Heart left ventricle (tissue), 16 donors: ENCODE results near the gene RITA1. TPM values are rescaled to one million over a fixed set of nuclear protein-coding genes. Genes with fewer than 3 reads are reported as not detected.

Experiments used
- ATAC-seq, 4 donors: fragments of 200-7000 bp; cut with Tn5 transposase; one replicate each; pipeline ENCODE4 v1.9.1; 2020 to 2022; ENCODE audit warnings: moderate library complexity in 4 of 4, mild to moderate bottlenecking in 3 of 4, moderate number of reproducible peaks in 1 of 4
- DNase-seq, 5 donors: peaks; one replicate each; pipeline ENCODE4 v3.0.0-alpha.2; 2020
- H3K27ac ChIP-seq, 12 donors: fragments of 200-600 bp; sonication (generic) in 4 of 12; one replicate each; pipeline versions ENCODE4 v1.5.0 to v1.8.0; 2016 to 2022; ENCODE audit warnings: mild to moderate bottlenecking in 2 of 12
- H3K27me3 ChIP-seq, 9 donors: fragments of 200-600 bp; sonication (generic) in 2 of 9; one replicate each; pipeline versions ENCODE4 v1.5.1 to v1.8.0; 2016 to 2022; ENCODE audit warnings: mild to moderate bottlenecking in 3 of 9
- H3K36me3 ChIP-seq, 9 donors: fragments of 200-600 bp; sonication (generic) in 2 of 9; one replicate each; pipeline versions ENCODE4 v1.5.0 to v1.8.0; 2018 to 2022; ENCODE audit warnings: mild to moderate bottlenecking in 2 of 9
- H3K4me1 ChIP-seq, 12 donors: fragments of 200-600 bp; sonication (generic) in 4 of 12; one replicate each; pipeline versions ENCODE4 v1.5.0 to v1.8.0; 2016 to 2022; ENCODE audit warnings: mild to moderate bottlenecking in 3 of 12
- H3K4me3 ChIP-seq, 12 donors: fragments of 200-600 bp; sonication (generic) in 4 of 12; one replicate each; pipeline versions ENCODE4 v1.5.0 to v1.8.0; 2017 to 2022; ENCODE audit warnings: mild to moderate bottlenecking in 9 of 12, moderate library complexity in 4 of 12
- H3K9me3 ChIP-seq, 12 donors: fragments of 200-600 bp; sonication (generic) in 4 of 12; one replicate each; pipeline versions ENCODE4 v1.5.0 to v1.8.0; 2016 to 2022; ENCODE audit warnings: mild to moderate bottlenecking in 1 of 12
- CTCF ChIP-seq, 12 donors: fragments of 200-600 bp; sonication (generic) in 4 of 12; IDR thresholded peaks; one replicate each; pipeline versions ENCODE4 v1.5.0 to v1.8.0; 2018 to 2022; ENCODE audit warnings: antibody characterized with exemption in 12 of 12, mild to moderate bottlenecking in 5 of 12
- POLR2A ChIP-seq, 2 donors: fragments of 450-650 bp; IDR thresholded peaks; one replicate each; pipeline ENCODE4 v1.6.1; 2017; ENCODE audit warnings: antibody characterized with exemption in 2 of 2, mild to moderate bottlenecking in 2 of 2, moderate library complexity in 2 of 2
- WGBS, 4 donors: extraction: QIAGEN DNeasy Blood & Tissue Kit in 2 of 4; methylation state at CpG; one replicate each; pipeline versions ENCODE4 v1.1.5 to v1.1.7; 2013 to 2018; 5-methylcytosine and 5-hydroxymethylcytosine counted together
- intact Hi-C, 10 donors: fragments of 100-400 bp; cut with DNase I; formaldehyde crosslinking; loops; one replicate each; pipeline versions ENCODE4 v1.11.1 to v1.14.2; 2022
- polyA plus RNA-seq, 2 donors: library from polyadenylated mRNA; stranded (reverse); fragments of 200-250 nt; gene quantifications; one replicate each; pipeline ENCODE4 v1.2.3, GENCODE V29; 2013
- total RNA-seq, 9 donors: library from RNA; depleted of rRNA in 2 of 9; stranded (reverse); fragments of >200 nt in 2 of 9; fragmentation: NEBNext Ultra II Directional in 3 of 9; extraction: Animal tissue kit (Norgen Biotek cat#: 25700) in 3 of 9; gene quantifications; one replicate each; pipeline versions ENCODE4 v1.1.0 to v1.2.4, GENCODE V29; 2016 to 2023
- donor health status: ischemic (EF 13 %, LVEDD 7.1; RV severe dilation, severe dysfunction).
- donor health status: healthy with polysubstance abuse.
- donor health status: DM: no; HTN: yes; CAD: no.
- donor health status: DM: no; HTN: no; CAD: no.
- donor health status: ischemic (EF 25% LVEDD 6.9; RV normal size, moderate dysfunction).
- donor health status: ischemic (EF 25% LVEDD 5.7; RV mildly dilated, moderate dysfunction).
- donor health status: healthy.
- donor health status: DM: yes; HTN: yes; CAD: no.
- donor health status: ischemic (EF 35%, LVEDD 5.7; RV mildly dilated, moderate dysfunction).
- donor health status: nonischemic (EF 11% LVEDD 7.7; RV severe dilation, severe dysfunction).
- donor health status: DM: yes; HTN: yes; CAD: no.
- donor health status: PGD.
- donor health status: ischemic (EF 29% LVEDD 5.4; RV normal size, mild dysfunction).
- donor health status: nonischemic (EF 23%, LVEDD 6.1; RV moderate dilation, normal function).

Gene RITA1
- total and polyA plus RNA-seq, 11 donors = 10.4 to 30.7 (median 14.7) TPM

DNA sequence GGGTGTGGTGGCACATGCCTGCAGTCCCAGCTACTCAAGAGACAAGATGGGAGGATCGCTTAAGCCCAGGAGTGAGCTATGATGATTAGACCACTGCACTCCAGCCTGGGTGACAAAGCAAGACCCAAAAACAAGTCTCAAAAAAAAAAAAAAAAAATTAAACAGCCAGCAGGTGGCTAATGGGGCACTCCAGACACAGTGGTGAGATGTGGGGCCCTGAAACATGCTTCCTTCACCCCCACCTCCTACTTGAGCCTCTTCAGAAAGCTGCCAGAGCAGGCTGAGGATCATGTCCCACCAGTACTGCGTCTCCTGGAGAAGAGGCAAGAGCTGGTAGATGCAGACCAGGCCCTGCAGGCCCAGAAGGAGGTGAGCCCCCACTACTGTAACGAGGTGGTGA lies 33.9 kb upstream of the RITA1 start:
- intact Hi-C loops = loop anchor here in 8 of 10 donors (2.0 to 5.0 kb wide), 3 partner anchors 103 to 159 kb away; no protein-coding TSS in a partner anchor
- peaks cover 0 to 7% (median 0%) of the 10 kb centered on the region in 12 donors for H3K9me3 ChIP-seq
- peaks cover 6 to 63% (median 47%) of the 10 kb centered on the region in 9 donors for H3K27me3 ChIP-seq
- TF ChIP-seq CTCF (IDR thresholded peaks at IDR 0.05) = no peak
- no peak overlapping the region for H3K4me3 ChIP-seq
- ATAC-seq = no peak
- no peak overlapping the region for H3K27ac ChIP-seq
- peak in 1 of 5 donors; percentile 4 for DNase-seq
- 86 to 98% (median 89%) methylated on average over 3 of the region's 3 CpGs for WGBS, 4 donors
- H3K36me3 ChIP-seq = no peaks in the 10 kb centered on the region
- peaks cover 0 to 33% (median 13%) of the 10 kb centered on the region in 12 donors for H3K4me1 ChIP-seq

GRCh38 chr12:113152196-113152834 lies 33.2 kb upstream of the RITA1 start:
- TF ChIP-seq CTCF (IDR thresholded peaks at IDR 0.05) = no peak
- TF ChIP-seq POLR2A (IDR thresholded peaks at IDR 0.05) = no peak
- Histone ChIP-seq H3K36me3 (peaks cover 0 to 4% (median 0%) of the 10 kb centered on the region in 9 donors), H3K27ac (no peak overlapping the region), H3K4me3 (peak overlapping the region in 8 of 12 donors; percentile 24 to 56 (median 40)), H3K4me1 (peaks cover 0 to 33% (median 13%) of the 10 kb centered on the region in 12 donors), H3K9me3 (peaks cover 0 to 2% (median 0%) of the 10 kb centered on the region in 12 donors), H3K27me3 (peaks cover 6 to 66% (median 47%) of the 10 kb centered on the region in 9 donors)
- intact Hi-C loops = loop anchor here in 8 of 10 donors (2.0 to 5.0 kb wide), 3 partner anchors 104 to 160 kb away; no protein-coding TSS in a partner anchor
- no peak for ATAC-seq
- no peak for DNase-seq
- 22 to 29% (median 25%) methylated on average over 9 of the region's 9 CpGs for WGBS, 4 donors

DNA sequence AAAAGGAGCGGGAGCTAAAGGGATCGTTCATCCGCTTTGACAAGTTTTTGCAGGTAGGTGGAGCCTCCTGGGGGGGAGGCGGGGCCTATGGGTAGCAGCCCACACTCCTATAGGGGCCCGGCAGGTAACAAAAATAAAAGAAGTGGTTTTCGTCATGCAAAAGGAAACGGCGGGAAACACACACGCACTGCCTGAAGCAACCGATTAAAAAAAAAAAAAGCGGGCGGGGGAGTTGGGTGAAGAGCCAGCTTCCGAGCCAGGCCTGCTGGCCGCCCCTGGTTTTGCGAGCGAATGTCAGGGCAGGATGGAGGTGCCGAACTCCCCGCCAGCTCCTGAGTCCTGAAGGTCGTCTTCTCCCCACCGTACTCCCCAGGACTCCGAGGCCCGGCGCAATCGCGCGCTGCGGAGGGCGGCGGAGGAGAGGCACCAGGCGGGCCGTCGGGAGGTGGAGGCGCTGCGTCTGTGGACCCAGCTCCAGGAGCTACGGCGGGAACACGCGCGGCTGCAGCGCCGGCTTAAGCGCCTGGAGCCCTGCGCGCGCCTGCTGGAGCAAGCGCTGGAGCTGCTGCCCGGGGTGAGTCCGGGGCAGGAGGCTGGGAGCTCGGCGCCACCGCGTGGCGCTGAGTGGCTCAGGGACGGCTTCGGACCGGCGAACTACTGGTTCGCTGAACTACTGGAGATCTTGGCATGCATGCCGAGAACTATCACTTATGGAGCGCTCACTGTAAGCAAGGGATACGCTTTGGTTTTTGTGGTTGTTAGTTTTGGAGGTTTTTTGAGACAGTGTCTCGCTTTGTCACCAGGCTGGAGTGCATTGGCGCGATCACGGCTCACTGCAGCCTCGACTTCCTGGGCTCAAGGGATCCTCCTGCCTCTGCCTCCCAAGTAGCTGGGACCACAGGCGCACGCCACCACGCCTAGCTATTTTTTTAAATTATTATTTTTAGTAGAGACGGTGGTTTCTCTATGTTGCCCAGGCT lies 32.4 kb upstream of the RITA1 start:
- Histone ChIP-seq H3K36me3 (peaks cover 0 to 12% (median 4%) of the 10 kb centered on the region in 9 donors), H3K9me3 (no peaks in the 10 kb centered on the region), H3K27me3 (peaks cover 6 to 66% (median 47%) of the 10 kb centered on the region in 9 donors), H3K27ac (no peak overlapping the region), H3K4me1 (peaks cover 0 to 33% (median 13%) of the 10 kb centered on the region in 12 donors), H3K4me3 (peak overlapping the region in 11 of 12 donors; percentile 24 to 56 (median 38))
- ATAC-seq (peak; percentile 59 to 86 (median 86)), DNase-seq (peak; percentile 59 to 81 (median 65))
- 8 to 12% (median 8%) methylated on average over 42 to 70 of the region's 70 CpGs for WGBS, 4 donors
- intact Hi-C loops = loop anchor here in 9 of 10 donors (1.0 to 5.0 kb wide), 4 partner anchors 104 to 161 kb away; no protein-coding TSS in a partner anchor
- TF ChIP-seq CTCF (IDR thresholded peaks at IDR 0.05) = peak; percentile 13 to 65 (median 47)
- no peak for TF ChIP-seq POLR2A (IDR thresholded peaks at IDR 0.05)
